ENCODE data around the gene POLD4.

The POLD4 gene

GRCh38 chr11:67314218-67314617, 39.1 kb downstream of the POLD4 start:
- DNase-seq, result no peak

GRCh38 chr11:67313125-67313890, 40.0 kb downstream of the POLD4 start:
- DNase-seq, result no peak

DNA sequence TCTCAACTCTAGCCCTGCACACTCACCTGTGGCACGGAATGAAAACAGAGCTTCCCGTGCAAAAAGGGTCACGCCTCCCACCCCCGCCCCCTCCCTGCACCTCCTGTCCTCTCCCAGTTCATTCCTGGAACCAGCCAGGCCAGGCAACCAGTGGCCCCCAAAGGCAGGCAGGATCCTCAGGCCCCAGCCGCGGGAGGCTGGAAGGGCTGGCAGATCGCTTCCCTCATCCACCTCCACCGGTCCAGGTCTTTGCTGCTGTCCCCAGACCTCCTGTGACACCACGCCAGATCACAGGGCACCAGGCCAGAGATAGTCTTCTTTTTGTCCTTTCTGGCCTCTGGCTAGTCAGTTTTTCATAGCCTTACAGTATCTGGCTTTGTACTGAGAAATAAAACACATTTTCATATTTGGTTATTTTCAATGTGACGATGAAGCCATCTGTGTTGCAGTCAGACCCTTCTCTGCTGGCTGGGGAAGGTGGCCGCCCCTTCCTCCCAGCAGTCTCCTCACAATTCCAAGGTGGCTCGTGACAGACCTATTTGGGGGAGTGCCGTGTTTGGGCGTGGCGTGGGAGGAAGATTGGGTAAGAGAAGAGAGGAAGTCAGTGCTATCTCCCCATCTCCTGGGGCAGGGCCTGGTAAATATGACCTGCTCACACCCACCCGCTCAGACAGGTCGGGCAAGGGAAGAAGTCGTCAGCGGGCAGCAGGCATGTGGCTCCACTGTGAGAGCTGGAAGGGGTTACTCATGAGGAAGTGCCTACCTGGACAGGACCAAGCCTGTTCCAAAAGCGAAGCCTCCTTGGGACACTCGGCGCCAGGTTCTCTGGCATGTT, 40.9 kb downstream of the POLD4 start:
- peak; percentile 64 for DNase-seq

- DNase-seq, result peak; percentile 43
Measured at GRCh38 chr11:67311556-67312082, 41.7 kb downstream of the POLD4 start.

GRCh38 chr11:67311051-67311555, 42.2 kb downstream of the POLD4 start:
- no peak for DNase-seq

- DNase-seq, result no peak
Measured at GRCh38 chr11:67310246-67311050, 42.9 kb downstream of the POLD4 start.

GRCh38 chr11:67309661-67310061, 43.7 kb downstream of the POLD4 start:
- DNase-seq, result no peak

DNA sequence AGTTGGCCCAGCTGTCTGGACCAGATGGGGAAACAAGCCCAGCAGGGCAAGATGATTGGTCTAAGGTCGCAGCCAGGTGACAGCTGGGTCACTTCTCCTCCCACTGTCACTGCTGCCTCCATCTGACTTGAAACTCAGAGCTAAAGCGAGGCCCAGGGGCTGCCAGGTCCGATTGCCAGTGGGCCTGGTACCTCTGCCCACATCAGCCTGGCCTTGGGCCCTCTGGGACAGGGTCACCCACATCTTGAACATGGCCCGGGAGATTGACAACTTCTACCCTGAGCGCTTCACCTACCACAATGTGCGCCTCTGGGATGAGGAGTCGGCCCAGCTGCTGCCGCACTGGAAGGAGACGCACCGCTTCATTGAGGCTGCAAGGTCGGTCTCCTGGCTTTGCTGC, 44.2 kb downstream of the POLD4 start:
- DNase-seq, result no peak

DNA sequence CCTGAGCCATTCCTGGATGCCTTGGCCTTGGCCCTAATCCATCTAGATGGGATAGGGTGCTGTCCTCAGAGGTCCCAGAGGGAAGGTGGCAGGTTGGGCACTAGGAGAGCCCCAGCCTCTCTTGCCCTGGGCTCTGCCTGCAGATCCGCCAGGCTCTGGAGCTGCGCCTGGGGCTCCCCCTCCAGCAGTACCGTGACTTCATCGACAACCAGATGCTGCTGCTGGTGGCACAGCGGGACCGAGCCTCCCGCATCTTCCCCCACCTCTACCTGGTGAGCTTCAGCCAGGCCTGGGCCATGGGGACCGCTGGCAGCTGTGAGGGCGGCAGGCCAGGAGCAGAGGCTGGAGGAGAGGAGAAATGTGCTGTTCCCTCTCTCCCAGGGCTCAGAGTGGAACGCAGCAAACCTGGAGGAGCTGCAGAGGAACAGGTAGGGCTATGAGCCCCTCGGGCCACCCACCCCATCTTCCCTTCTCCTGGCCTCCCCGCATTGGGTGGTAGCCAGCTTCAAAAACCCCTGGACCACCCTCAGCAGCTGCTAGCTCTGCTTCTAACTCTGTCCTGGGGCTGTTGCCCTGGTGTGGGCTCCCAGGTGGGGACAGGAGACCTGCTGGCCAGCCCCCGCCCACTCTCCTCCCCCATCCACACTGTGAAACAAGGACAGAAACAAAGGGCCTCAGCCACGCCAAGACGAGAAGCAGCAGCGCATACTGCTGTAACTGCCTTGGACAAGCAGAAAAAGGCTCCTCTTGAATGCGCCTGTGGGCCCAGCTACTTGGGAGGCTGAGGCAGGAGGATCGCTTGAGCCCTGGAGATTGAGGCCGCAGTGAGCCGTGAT, 45.1 kb downstream of the POLD4 start:
- no peak for DNase-seq

GRCh38 chr11:67307545-67308001, 45.8 kb downstream of the POLD4 start:
- no peak for DNase-seq

GRCh38 chr11:67306769-67307544, 46.4 kb downstream of the POLD4 start:
- DNase-seq, result no peak

DNA sequence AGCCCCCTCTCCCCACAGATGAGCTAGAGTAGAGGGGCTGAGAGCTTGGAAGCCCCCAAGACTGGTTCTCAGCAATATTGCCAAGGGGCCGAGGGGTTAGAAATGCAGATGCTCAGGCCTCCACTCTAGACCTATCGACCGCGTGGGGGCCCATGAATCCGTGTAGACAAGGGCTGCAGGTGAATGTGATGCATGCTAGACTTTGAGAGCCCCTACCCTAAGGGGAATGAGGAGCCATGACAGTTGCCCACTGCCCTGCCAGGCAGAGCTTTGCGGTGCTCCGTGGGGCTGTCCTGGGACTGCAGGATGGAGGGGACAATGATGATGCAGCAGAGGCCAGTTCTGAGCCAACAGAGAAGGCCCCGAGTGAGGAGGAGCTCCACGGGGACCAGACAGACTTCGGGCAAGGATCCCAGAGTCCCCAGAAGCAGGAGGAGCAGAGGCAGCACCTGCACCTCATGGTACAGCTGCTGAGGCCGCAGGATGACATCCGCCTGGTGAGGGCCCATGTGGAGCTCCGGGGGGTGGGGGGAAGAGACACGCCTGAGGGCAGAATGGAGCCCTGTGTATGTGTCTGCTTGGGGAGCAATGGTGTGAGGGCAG, 48.7 kb downstream of the POLD4 start:
- DNase-seq, result no peak

GRCh38 chr11:67303835-67304411, 49.4 kb downstream of the POLD4 start:
- DNase-seq, result peak; percentile 24

DNA sequence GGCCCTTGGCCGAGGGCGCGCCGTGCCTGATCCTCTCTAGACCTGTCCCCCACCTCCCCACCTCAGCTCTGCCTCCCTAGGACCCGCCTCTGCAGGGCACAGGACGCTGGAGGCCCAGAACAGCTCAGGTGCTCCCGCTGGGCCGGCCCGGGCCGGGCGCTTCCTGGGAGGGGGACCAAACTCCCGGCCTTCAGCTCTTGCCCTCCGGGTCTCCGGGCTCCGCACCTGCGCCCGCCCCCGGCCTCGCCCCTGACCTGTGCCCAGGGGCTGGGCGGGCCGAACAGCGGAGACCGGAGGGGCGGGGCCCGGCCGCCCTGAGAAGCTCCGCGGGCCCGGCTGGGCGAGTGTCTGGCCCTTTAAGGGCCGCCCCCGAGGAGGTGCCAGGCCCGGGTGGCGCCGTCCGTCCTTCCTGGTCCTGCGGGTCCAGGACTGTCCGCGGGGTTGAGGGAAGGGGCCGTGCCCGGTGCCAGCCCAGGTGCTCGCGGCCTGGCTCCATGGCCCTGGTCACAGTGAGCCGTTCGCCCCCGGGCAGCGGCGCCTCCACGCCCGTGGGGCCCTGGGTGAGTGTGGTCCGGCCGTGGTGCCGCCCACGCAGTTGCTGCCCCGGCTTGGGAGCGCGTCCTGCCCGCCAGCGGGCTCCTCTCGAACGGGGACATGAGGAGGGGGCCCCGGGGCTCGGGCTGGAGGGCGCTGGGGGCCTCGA, 50.1 kb downstream of the POLD4 start, which contains the start of gene SSH3:
Gene SSH3, plus strand, starts transcription at position 399 of the 703 bp plus-strand sequence. Its CDS starts 96 bp downstream, at position 495.
- peak; percentile 35 for DNase-seq

DNA sequence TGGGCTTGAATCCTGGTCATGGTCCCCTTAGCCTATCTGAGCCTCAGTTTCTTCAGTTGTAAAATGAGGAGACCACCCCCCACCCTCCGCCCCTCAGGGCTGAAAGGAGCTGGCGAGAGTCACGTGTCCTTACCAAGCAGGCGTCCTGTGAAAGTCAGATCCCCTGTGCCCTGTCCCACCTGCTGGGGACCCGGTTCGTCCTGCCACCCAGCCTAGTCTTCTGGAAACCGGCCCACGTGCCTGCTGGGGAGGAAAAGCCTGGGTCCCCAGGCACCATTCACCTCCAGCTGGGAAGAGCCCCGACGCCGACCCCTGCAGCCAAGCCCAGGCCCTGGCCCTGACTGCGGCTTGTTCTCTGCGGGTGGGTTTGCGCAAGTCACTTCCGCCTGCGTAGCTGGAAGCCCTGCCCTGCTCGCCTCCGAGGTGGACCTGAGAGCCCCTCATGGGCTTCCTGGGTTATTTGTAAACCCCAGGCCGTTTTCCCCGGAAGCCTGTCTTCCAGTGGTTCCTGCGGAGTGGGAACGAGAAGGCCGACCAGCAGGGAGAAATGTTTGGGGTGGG, 50.7 kb downstream of the POLD4 start:
- DNase-seq, result peak; percentile 16

DNA sequence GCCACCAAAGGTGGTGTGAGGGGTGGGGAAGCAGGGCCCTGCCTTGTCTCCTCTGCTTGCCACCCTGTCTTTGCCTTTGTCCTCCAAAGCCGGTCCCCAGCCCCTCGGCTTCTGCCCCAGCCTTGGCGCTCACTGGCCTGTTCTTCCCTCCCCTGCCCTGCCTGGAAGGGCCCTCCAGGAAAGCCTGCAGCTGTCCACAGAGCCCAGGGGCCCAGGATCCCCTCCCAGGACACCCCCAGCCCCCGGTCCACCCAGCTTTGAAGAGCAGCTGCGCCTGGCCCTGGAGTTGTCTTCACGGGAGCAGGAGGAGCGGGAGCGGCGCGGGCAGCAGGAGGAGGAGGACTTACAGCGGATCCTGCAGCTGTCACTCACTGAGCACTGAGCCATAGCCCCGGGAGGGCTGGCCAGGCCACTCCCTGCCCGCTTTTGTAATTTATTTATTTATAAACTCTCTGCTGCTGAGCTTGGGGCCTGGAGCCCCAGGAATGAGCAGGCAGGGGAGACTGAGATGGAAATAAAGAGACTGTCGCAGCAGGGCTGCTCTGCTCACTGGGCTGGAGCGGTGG, 51.3 kb downstream of the POLD4 start:
- DNase-seq, result no peak

DNA sequence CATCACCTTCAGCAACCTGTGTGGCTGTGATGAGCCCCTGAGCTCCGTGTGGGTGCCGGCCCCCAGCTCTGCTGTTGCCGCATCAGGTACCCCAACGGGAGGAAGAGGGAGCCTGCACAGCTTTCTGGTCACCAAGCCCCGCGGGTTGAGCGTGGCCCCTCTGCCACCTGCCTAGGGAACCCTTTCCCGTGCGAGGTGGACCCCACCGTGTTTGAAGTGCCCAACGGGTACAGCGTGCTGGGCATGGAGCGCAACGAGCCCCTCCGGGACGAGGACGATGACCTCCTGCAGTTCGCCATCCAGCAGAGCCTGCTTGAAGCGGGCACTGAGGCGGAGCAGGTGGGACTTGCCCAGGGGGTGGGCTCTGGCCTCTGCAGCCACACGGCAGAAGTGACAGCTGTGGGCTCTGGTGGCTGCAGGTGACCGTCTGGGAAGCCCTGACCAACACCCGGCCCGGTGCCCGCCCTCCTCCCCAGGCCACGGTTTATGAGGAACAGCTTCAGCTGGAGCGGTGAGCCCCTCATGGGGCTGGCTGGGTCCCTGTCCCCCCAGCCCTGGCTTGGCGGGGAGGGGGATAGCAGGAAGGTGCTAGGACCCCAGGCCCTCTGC, 51.9 kb downstream of the POLD4 start:
- DNase-seq, result no peak

All from CD4-positive, alpha-beta T cell treated with Interleukin-17A for 1 hour (primary cell).